DMS 273 (cell line): ENCODE data around the gene SORCS1.

Experiments
- DNase-seq: peaks from one replicate; lab custom pipeline; 2025; ENCODE audit not compliant: unreplicated experiment; lab: John Stamatoyannopoulos, UW

The SORCS1 gene

GRCh38 chr10:106612381-106612780, 552.1 kb downstream of the SORCS1 start:
- no peak for DNase-seq

- DNase-seq: peak; percentile 1
These were observed 554.8 kb downstream of the SORCS1 start for GRCh38 chr10:106609470-106610266.

DNA sequence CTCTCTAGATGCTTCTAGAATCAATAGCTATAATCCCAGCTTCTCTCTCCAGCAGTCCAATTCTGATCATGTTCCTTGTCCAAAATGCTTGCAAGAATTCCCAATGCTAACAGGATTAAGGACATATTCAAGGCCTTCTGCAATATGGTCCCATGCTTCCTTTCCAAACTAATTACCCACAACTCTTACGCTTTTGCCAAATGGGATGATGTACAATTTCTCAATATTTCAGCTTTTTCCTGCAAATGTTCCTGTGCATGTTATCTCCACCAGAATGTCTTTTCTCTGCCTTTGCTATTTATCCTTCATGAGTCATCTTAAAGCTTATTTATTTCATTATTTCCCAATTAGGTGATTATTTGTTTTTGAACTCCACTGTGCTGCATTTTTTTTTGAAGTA, 556.4 kb downstream of the SORCS1 start:
- DNase-seq: no peak

DNA sequence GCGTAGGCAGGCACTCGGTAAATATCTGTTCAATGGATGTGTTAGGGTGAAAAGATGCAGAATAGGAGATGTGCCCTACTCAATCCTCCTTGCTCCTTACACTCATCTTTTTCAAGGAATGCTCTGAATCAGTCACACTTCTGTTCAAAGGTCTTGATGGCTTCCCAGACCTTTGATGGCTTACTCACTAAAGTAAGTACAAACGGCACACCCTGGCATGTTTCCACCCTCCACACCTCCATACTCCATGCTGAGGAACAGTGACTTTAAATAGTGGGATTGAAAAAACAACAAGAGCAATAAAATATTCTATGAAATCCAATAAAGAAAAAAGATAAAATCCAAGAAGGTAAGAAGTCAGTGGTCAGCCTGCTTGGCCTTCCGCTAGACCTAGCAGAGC, 569.2 kb downstream of the SORCS1 start:
- DNase-seq: no peak

- no peak for DNase-seq
These were observed 570.6 kb downstream of the SORCS1 start for GRCh38 chr10:106593876-106594275.

GRCh38 chr10:106592396-106592795, 572.1 kb downstream of the SORCS1 start:
- DNase-seq: no peak

DNA sequence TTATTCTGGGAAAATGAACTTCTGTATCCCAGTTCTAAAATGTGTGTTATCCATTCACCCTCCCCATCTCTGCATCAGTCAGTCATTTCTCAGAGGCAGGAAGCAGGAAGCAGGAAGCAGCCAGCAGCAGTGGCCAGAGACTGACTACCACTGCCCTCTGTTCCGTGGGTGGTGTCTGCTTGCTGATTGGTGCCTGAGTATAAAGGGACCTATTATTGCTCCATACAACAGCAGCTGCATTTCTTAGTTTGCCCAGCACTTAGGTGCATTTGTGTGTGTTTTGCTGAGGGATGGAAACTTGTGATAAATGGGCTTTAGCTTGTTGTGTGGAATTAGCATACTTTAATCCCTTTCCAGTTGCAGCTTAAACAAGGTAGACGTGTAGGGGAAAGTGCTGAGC, 582.2 kb downstream of the SORCS1 start:
- no peak for DNase-seq

GRCh38 chr10:106577756-106578155, 586.8 kb downstream of the SORCS1 start:
- DNase-seq: no peak

- DNase-seq: no peak
These were observed 587.2 kb downstream of the SORCS1 start for GRCh38 chr10:106577266-106577665.

GRCh38 chr10:106576534-106576933, 588.0 kb downstream of the SORCS1 start:
- no peak for DNase-seq

- no peak for DNase-seq
These were observed 591.4 kb downstream of the SORCS1 start for GRCh38 chr10:106573106-106573505.

- peak; percentile 7 for DNase-seq
These were observed 593.1 kb downstream of the SORCS1 start for GRCh38 chr10:106571192-106571946.

DNA sequence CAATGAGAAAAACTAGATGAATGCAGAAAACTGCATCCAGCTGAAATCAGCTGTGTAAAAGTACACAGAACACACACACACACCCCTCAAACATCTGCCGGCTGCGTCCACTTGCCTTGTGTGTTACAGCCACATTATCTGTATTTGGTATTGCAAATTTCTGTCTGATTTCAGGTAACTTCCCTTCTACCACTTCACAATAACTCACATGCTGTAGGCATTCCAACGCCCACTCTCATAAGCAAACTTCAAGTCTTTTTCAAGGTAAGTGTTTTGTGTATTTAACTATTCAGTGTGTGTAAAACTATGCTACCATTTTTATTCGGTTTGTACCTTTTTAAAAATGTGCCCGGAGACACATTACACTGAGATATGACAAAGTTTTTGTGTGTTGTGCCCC, 594.2 kb downstream of the SORCS1 start:
- DNase-seq: no peak

GRCh38 chr10:106567629-106568028, 596.9 kb downstream of the SORCS1 start:
- DNase-seq: no peak

DNA sequence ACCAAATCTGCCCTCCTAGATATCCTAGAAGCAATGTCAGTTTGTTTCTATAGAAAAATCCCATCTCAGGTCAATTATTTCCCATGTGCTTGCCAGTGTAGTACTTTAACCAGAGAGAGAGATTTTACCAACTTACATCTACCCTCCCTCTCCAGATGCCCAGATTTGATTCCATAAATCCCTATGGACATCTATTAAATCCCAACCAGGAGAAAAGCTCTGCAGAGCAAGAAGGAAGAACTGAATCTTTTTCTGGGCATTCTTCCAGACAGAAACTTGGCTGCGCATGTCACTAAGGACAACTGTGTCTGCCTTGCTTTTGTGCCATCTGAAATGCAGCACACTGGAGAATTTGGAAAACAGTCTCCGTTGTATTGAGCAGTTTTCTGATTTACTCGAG, 597.6 kb downstream of the SORCS1 start:
- DNase-seq: no peak

DNA sequence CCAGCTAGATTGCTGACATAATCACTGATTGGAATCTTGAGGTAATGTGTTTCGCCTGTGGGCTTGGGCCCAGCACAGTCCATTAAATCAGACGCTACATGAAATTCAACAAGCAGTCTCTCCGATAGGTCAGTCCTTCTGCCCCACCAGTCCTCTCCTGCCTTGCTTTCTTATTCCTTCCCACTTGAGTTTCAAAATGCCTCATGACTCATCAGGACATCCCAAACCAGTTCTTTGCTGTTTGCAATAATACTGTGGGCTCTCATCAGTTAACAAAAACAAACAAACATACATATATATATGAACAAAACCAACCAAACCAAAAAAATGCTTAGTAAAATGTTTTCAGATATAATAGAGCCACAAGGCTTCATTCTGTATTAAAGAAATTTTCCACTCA, 599.0 kb downstream of the SORCS1 start:
- DNase-seq: no peak

GRCh38 chr10:106563384-106563783, 601.1 kb downstream of the SORCS1 start:
- DNase-seq: no peak

DNA sequence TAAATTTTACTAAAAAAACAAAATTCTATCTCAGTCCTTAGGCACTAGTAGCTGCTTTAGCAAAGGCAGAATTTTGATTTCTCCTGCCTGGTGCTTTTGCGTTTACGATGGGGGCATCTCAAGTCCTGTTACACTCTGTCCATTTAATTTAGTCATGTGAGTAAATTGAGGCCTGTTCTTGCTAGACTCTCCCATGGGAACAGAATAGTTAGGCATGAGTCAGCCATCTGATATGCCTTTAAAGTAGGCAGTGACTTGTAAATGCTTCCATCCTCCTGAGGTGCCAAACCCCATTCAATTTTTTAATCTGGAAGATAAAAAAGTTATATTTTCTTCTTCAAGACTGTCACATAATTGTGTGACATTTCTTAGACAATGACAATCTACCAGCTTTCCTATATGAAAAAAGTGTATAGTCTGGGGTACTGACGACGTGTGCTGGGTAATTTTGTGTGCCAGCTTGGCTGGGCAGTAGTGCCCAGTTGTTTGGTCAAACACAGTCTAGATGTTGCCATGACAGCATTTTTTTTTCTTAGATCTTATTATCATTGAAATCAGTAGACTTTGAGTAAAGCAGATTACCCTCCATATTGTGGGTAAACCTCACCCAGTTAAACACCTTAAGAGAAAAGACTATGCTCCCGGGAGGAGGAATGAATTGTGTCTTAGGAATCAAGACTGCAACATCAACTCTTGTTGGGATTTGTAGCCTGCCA, 603.4 kb downstream of the SORCS1 start:
- no peak for DNase-seq

GRCh38 chr10:106559442-106559841, 605.1 kb downstream of the SORCS1 start:
- DNase-seq: no peak

DNA sequence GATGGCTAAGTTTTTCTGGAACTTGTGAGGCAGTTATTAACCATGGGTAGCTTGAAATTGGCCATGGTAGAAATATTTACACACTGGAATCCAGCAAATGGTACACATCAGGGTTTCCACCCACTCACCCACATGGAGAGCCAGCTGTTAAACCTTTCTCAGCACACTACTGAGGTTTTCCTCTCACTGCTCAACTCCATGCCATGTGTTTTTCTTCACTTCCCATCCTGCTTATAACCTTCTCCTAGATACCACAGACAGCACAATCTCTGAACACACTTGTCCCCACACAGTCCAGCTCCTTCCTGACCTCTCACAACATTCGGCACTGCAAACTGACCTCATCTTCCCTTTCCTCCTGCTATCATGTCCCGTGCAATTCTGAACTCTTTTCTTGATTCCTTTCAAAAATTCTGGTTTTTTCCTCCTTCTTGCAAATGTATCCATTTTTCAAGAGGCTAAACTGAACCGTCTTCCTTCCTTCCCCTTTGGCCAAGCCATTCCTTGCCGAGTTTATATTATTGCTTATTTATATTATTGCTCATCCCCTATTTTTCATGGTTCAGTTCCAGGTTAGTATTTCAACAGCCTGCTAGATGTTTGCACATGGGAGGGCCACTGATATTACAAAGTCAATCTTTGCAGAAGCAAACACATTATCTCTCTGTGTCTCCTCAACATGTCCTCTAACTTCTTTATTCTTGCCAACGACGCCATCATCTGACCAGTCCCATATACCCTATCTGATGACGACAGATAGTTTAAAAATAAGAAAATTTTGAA, 606.4 kb downstream of the SORCS1 start:
- no peak for DNase-seq

- DNase-seq: no peak
These were observed 607.5 kb downstream of the SORCS1 start for GRCh38 chr10:106557053-106557452.
